IPS-18a (cell line): ENCODE data around the gene EVX2.

Experiments
- H3K27ac ChIP-seq: one replicate; pipeline ENCODE4 v1.5.1; 2013; ENCODE audit warnings: low read length
- H3K27me3 ChIP-seq: one replicate; pipeline ENCODE4 v1.6.1; 2013; ENCODE audit warnings: mild to moderate bottlenecking, low read length; ENCODE audit not compliant: control insufficient read depth, insufficient read depth
- H3K36me3 ChIP-seq: one replicate; pipeline ENCODE4 v1.6.1; 2013; ENCODE audit warnings: low read depth, low read length; ENCODE audit not compliant: control insufficient read depth
- H3K4me1 ChIP-seq: one replicate; pipeline ENCODE4 v1.6.1; 2013; ENCODE audit warnings: low read depth, low read length; ENCODE audit not compliant: control insufficient read depth
- H3K4me3 ChIP-seq: one replicate; pipeline ENCODE4 v1.5.1; 2013; ENCODE audit warnings: low read length
- H3K9ac ChIP-seq: one replicate; pipeline ENCODE4 v1.6.1; 2013; ENCODE audit warnings: mild to moderate bottlenecking, low read length, moderate library complexity
- H3K9me3 ChIP-seq: one replicate; pipeline ENCODE4 v1.6.1; 2013; ENCODE audit warnings: low read depth, low read length; ENCODE audit not compliant: control insufficient read depth

Gene EVX2

DNA sequence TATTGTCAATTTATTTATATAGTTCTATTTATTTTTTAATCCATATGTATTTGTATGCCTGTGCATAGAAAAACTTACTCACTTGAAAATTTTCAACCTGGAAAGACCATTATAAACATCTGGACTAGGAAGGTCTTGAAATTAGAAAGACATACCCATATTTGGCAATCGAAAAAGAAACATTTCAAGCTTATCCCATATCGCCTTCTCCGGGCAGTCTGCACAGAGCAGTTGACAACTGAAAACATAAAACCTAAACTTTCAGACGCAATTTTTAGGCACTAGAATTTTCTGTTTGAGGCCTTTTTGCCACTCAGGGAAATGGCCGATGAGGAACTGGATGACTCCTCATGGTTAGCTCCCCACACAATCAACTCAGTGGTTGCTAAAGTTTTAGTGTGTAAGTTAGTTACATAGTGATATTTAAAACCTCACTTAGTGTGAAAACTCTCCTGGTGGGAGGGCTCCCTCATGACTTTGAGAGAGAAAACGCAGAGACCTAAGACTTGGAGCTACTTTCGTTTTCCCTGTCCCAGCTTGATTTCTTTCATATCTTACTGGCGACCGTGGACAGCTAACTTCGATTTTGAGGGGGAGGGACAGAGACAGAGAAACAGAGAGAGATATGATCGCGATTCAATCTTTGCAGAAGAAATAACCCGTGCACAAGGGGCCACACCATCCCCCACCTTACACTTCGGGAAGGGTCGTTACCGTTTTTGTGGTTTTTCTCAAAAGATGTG, 12.7 kb upstream of the EVX2 start:
- H3K27me3 ChIP-seq = peaks cover 100% of the 10 kb centered on the region
- no peak overlapping the region for H3K9ac ChIP-seq
- H3K9me3 ChIP-seq = no peaks in the 10 kb centered on the region

GRCh38 chr2:176095421-176095820, 11.7 kb upstream of the EVX2 start:
- Histone ChIP-seq H3K4me1 (peaks cover 17% of the 10 kb centered on the region), H3K9ac (no peak overlapping the region), H3K27me3 (peaks cover 100% of the 10 kb centered on the region), H3K4me3 (no peak overlapping the region), H3K36me3 (no peaks in the 10 kb centered on the region), H3K27ac (no peak overlapping the region), H3K9me3 (no peaks in the 10 kb centered on the region)

More for the DNA sequence above, 12.7 kb upstream of the EVX2 start:
- peak overlapping the region; percentile 21 for H3K4me3 ChIP-seq
- H3K27ac ChIP-seq = no peak overlapping the region
- peaks cover 17% of the 10 kb centered on the region for H3K4me1 ChIP-seq
- no peaks in the 10 kb centered on the region for H3K36me3 ChIP-seq

DNA sequence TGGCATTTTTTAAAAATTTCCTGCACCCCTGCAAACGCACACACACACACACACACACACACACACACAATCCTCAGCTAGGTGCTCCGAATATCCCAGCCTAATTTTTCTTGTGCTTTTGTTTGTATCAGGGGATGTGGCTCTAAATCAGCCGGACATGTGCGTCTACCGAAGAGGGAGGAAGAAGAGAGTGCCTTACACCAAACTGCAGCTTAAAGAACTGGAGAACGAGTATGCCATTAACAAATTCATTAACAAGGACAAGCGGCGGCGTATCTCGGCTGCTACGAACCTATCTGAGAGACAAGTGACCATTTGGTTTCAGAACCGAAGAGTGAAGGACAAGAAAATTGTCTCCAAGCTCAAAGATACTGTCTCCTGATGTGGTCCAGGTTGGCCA, 10.6 kb upstream of the EVX2 start:
- H3K27ac ChIP-seq = no peak overlapping the region
- H3K36me3 ChIP-seq = no peaks in the 10 kb centered on the region
- H3K9ac ChIP-seq = no peak overlapping the region
- H3K4me1 ChIP-seq = peaks cover 17% of the 10 kb centered on the region
- H3K4me3 ChIP-seq = no peak overlapping the region
- H3K9me3 ChIP-seq = no peaks in the 10 kb centered on the region
- peaks cover 100% of the 10 kb centered on the region for H3K27me3 ChIP-seq

DNA sequence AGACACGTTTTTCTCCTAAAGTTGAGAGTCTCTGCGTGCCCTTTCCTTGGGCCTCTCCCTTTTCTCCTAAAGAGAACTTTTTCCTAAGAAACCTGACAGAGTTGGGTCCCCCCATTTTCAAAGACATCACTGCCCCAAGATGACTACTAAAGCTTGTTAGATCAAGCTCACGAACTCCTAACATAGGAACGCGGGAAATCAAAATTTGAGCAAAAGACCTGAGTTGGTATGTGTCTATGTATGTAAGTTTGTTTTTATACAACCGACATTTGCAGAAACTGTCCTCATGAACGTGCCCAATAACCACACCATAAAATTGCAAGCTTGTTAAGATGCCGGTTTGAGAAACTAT, 10.1 kb upstream of the EVX2 start:
- peaks cover 100% of the 10 kb centered on the region for H3K27me3 ChIP-seq
- H3K27ac ChIP-seq = no peak overlapping the region
- no peaks in the 10 kb centered on the region for H3K36me3 ChIP-seq
- no peak overlapping the region for H3K4me3 ChIP-seq
- no peak overlapping the region for H3K9ac ChIP-seq
- no peaks in the 10 kb centered on the region for H3K9me3 ChIP-seq
- peaks cover 15% of the 10 kb centered on the region for H3K4me1 ChIP-seq

DNA sequence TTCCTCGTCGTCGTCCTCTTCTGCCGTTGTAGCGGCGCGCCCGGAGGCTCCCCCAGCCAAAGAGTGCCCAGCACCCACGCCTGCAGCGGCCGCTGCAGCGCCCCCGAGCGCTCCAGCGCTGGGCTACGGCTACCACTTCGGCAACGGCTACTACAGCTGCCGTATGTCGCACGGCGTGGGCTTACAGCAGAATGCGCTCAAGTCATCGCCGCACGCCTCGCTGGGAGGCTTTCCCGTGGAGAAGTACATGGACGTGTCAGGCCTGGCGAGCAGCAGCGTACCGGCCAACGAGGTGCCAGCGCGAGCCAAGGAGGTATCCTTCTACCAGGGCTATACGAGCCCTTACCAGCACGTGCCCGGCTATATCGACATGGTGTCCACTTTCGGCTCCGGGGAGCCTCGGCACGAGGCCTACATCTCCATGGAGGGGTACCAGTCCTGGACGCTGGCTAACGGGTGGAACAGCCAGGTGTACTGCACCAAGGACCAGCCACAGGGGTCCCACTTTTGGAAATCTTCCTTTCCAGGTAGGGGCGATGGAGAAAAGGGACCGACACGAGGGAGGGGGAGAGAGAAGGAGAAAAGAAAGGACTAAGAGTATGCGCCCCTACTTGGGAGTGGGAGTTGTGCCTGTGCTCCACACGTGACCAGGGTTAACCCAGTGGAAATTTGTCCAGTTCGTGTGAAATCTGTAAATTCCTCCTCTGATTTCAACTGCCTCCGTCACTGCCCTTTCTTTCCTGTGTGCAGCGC, 9.6 kb upstream of the EVX2 start:
- Histone ChIP-seq H3K36me3 (no peaks in the 10 kb centered on the region), H3K27me3 (peaks cover 100% of the 10 kb centered on the region), H3K4me3 (peak overlapping the region; percentile 31), H3K27ac (no peak overlapping the region), H3K4me1 (peaks cover 10% of the 10 kb centered on the region), H3K9me3 (no peaks in the 10 kb centered on the region), H3K9ac (no peak overlapping the region)

- H3K27ac ChIP-seq = no peak within 1 kb of the TSS
These were observed 8.7 kb upstream of the EVX2 start, which contains the start of gene HOXD13 for GRCh38 chr2:176092270-176093144. TSS of gene HOXD13 (plus strand) at chr2:176092721. CDS start at chr2:176092891, 170 bp downstream.

DNA sequence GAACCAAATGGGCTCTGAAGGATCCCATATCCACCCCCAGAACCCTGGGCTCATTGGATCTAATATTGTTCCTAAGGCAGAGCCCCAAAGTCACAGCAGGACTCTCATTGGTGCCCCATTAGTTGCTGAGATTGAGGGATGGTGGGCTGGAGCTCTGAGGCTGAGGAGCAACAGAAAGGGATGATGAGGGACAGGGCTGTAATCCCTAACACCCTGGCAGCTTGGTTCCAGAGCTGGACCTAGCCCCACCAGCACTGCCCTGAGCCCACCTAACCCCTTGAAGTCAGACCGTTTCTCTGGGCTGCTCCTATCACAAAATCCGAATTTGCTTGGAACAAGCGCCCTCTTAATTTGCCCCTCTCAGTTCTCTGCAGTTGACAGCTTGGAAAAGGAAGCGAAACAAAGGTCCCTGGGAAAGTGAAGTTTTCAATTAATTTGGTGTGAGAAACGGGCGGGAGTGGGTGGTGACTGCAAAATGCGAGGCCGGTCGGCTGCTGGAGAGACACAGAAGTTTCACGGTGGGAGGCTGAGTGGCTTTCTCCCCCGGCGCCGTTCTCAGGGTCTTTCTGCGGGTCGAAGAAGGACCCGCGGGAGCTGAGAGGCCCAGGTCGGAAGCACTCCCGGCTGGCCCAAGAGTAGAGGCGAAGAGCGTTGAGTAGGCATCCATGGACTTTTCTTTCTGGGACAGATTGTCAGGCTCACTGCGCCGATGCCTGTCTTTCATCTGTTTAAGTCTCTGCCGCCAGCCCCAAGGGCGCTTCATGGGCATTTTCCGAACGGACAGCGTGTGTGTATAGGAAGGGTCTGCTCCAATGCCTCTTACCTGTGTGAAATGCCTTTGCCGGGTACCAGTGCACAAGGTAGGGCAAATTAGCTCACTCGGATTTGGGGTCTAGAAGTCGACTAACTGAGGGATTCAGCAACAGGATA, 7.8 kb upstream of the EVX2 start:
- Histone ChIP-seq H3K9ac (no peak overlapping the region), H3K27me3 (peaks cover 100% of the 10 kb centered on the region), H3K9me3 (no peaks in the 10 kb centered on the region), H3K36me3 (no peaks in the 10 kb centered on the region), H3K4me1 (peaks cover 4% of the 10 kb centered on the region), H3K4me3 (no peak overlapping the region), H3K27ac (no peak overlapping the region)

More at GRCh38 chr2:176092270-176093144, 8.7 kb upstream of the EVX2 start, which contains the start of gene HOXD13:
- no peaks in the 10 kb centered on the region for H3K9me3 ChIP-seq
- H3K36me3 ChIP-seq = no peaks in the 10 kb centered on the region
- H3K4me1 ChIP-seq = peaks cover 6% of the 10 kb centered on the region
- H3K4me3 ChIP-seq = peak within 1 kb of the TSS; percentile 31
- peaks cover 100% of the 10 kb centered on the region for H3K27me3 ChIP-seq
- no peak within 1 kb of the TSS for H3K9ac ChIP-seq

DNA sequence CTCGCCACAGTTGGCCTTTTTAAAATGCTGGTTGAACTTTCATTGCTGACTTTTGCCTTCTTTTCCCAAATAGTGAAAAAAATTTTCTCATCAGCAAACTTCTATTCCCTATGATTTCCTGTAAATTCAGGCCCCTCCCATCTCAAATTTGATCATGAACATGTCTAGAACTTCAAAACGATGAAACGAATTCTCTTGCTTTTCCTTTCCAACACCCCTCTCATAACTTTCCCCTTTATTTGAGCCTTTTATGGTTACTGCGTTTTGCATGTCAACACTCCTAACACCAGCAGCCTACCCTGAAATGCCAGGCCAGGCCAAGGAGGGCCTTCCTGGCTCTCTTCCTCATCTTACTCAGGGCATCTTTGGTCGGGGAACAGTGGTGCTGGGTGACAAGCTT, 7.1 kb upstream of the EVX2 start:
- no peaks in the 10 kb centered on the region for H3K4me1 ChIP-seq
- H3K4me3 ChIP-seq = no peak overlapping the region
- no peaks in the 10 kb centered on the region for H3K9me3 ChIP-seq
- no peak overlapping the region for H3K9ac ChIP-seq
- no peak overlapping the region for H3K27ac ChIP-seq
- peaks cover 100% of the 10 kb centered on the region for H3K27me3 ChIP-seq
- no peaks in the 10 kb centered on the region for H3K36me3 ChIP-seq

DNA sequence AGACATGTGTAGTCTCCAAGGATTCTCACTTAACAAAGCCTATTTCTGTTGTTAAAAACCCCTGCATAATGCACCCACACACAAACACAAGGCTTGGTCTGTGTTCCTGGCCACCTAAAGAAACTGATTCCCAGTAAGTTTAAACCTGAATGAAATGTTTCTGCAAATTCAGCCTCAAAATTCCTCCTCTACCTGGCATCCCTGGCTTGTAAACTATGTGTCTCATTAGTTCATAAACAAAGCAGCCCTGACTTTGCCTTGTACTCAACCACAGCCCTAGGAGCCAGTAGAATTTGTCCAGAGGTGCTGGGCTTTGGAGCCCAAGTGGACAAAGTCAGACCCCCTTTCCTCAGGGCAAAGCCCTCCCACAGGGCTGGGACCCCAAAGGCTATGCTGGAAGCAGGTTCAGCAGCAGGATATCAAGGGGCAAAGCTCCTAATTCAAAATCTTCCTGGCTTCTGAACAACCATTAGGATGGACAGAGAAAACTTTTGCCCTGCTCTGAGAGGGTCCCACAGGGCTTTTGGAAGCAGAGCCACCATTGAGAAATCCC, 6.2 kb upstream of the EVX2 start:
- no peaks in the 10 kb centered on the region for H3K4me1 ChIP-seq
- peaks cover 100% of the 10 kb centered on the region for H3K27me3 ChIP-seq
- no peaks in the 10 kb centered on the region for H3K36me3 ChIP-seq
- H3K9ac ChIP-seq = no peak overlapping the region
- H3K4me3 ChIP-seq = no peak overlapping the region
- H3K9me3 ChIP-seq = no peaks in the 10 kb centered on the region
- no peak overlapping the region for H3K27ac ChIP-seq

DNA sequence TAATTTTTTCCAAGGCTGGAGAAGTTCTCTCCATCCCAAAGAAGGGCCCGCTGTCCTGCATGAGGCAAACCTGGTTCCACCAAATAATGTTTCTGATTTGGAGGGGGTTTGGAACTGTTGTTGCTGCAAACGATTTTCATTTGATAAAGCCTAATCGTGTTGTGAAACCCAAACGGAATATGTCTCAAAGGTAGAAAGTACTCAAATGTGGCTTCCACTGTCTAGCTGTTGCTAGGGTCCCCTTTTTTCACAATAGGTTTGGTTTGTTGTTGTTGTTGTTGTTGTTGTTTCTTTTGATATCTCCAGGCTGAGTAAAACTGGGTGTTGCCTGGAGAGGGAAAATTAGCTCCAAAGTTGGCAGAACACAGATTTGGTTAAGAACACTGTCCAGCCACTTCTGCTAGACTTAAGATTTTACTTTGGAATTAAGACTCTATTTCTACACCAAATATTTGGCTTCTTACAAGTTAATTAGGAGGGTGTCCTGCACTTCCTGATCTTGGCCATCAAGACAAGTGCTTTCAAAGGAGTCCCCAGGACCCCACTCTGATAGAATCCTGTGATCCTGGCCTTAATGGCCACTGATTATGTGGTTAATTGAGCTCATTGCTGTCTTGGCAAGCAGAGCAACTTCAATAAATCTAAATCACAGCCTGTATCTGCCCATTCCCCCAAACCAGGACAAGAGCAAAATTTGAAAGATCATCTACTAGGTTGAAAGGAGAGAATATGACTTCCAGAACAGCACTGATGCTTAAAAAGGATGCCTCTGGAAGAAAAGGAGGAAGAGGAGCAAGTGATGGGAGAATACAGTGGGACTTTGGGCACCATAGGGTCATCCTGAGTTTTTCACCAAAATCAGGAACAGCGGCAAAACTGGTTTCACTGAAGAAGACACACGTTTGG, 5.4 kb upstream of the EVX2 start:
- Histone ChIP-seq H3K9ac (no peak overlapping the region), H3K27me3 (peaks cover 100% of the 10 kb centered on the region), H3K36me3 (no peaks in the 10 kb centered on the region), H3K27ac (no peak overlapping the region), H3K4me3 (no peak overlapping the region), H3K9me3 (no peaks in the 10 kb centered on the region), H3K4me1 (no peaks in the 10 kb centered on the region)
